T-cell (primary cell): ENCODE data around the gene TSPEAR. TPM values are rescaled to one million over a fixed set of nuclear protein-coding genes. Genes with fewer than 3 reads are reported as not detected.

Experiments
- ATAC-seq, 4 experiments: fragments of 200-7000 bp in 3 of 4; fragments of 150-1000 bp in 1 of 4; cut with Tn5 transposase; replicated peaks in 1 of 4; 1 replicate in 3 of 4; 2 replicates in 1 of 4; pipeline ENCODE4 v1.10.0; 2021; ENCODE audit warnings: moderate library complexity in 3 of 4, mild to moderate bottlenecking in 2 of 4, moderate number of reproducible peaks in 1 of 4
- CTCF ChIA-PET, 2 donors: fragments of 300-600 bp; sonication (Branson Sonifier 250); formaldehyde crosslinking; loops; one replicate each; lab custom pipeline; 2022; ENCODE audit warnings: antibody characterized with exemption in 2 of 2; lab: Charles Lee
- POLR2A ChIA-PET, 2 donors: fragments of 300-600 bp; sonication (Branson Sonifier 250); formaldehyde crosslinking; loops; one replicate each; lab custom pipeline; 2022; ENCODE audit warnings: antibody characterized with exemption in 2 of 2; lab: Charles Lee
- DNase-seq, 35 experiments: peaks; one replicate each; pipeline versions ENCODE4 v3.0.0 to v3.0.0-alpha.2; 2013 to 2023
- H3K27ac ChIP-seq: one replicate; pipeline ENCODE4 v1.5.1; 2013; ENCODE audit warnings: low read length
- H3K27me3 ChIP-seq, 2 experiments: replicated peaks in 1 of 2; 1 replicate in 1 of 2; 2 replicates in 1 of 2; pipeline versions ENCODE4 v1.6.1 to v1.7.0; 2013; ENCODE audit warnings: low read length in 1 of 2, mixed read lengths in 1 of 2; ENCODE audit not compliant: control insufficient read depth in 2 of 2, insufficient read depth in 2 of 2; ENCODE audit errors: extremely low read depth in 1 of 2
- H3K36me3 ChIP-seq, 2 donors: 1 replicate in 1 of 2; 2 replicates in 1 of 2; pipeline versions ENCODE4 v1.6.1 to v1.7.0; 2013; ENCODE audit warnings: low read length in 1 of 2; ENCODE audit not compliant: control insufficient read depth in 2 of 2, insufficient read depth in 1 of 2; ENCODE audit errors: extremely low read depth in 1 of 2
- H3K4me1 ChIP-seq, 2 experiments: 1 replicate in 1 of 2; 2 replicates in 1 of 2; pipeline versions ENCODE4 v1.6.1 to v1.7.0; 2013; ENCODE audit warnings: low read length in 2 of 2, mixed read lengths in 1 of 2; ENCODE audit not compliant: insufficient read depth in 2 of 2, control insufficient read depth in 1 of 2; ENCODE audit errors: extremely low read depth in 1 of 2
- H3K4me3 ChIP-seq, 2 donors: 1 replicate in 1 of 2; 2 replicates in 1 of 2; pipeline versions ENCODE4 v1.5.1 to v1.7.0; 2013; ENCODE audit warnings: mild to moderate bottlenecking in 2 of 2, low read length in 1 of 2, moderate library complexity in 1 of 2; ENCODE audit not compliant: control insufficient read depth in 1 of 2; ENCODE audit errors: extremely low read depth in 1 of 2
- H3K9me3 ChIP-seq: 2 replicates; pipeline ENCODE4 v1.7.0; 2013
- H3K27ac Mint-ChIP-seq, 2 donors: one replicate each; pipeline ENCODE4 v1.8.0; 2020 to 2021; ENCODE audit warnings: mild to moderate bottlenecking in 2 of 2, mixed read lengths in 2 of 2
- H3K27me3 Mint-ChIP-seq, 2 donors: one replicate each; pipeline ENCODE4 v1.8.0; 2021 to 2022; ENCODE audit warnings: mixed read lengths in 2 of 2
- H3K36me3 Mint-ChIP-seq: one replicate; pipeline ENCODE4 v1.8.0; 2021; ENCODE audit warnings: mixed read lengths
- H3K4me1 Mint-ChIP-seq, 3 donors: one replicate each; pipeline ENCODE4 v1.8.0; 2020 to 2022; ENCODE audit warnings: mixed read lengths in 3 of 3, mild to moderate bottlenecking in 1 of 3
- H3K4me3 Mint-ChIP-seq, 3 donors: one replicate each; pipeline ENCODE4 v1.8.0; 2020 to 2022; ENCODE audit warnings: mild to moderate bottlenecking in 3 of 3, mixed read lengths in 3 of 3, moderate library complexity in 3 of 3
- H3K9me3 Mint-ChIP-seq, 3 donors: one replicate each; pipeline ENCODE4 v1.8.0; 2020 to 2022; ENCODE audit warnings: mixed read lengths in 3 of 3
- WGBS: methylation state at CpG from one replicate; pipeline ENCODE4 v1.1.5; 2013; ENCODE audit warnings: missing lambda C conversion rate; ENCODE audit not compliant: insufficient coverage; 5-methylcytosine and 5-hydroxymethylcytosine counted together
- total RNA-seq, 35 experiments: library from RNA in 6 of 35; stranded (reverse) in 6 of 35; fragments of 120-200 nt in 1 of 35; gene quantifications; one replicate each; pipeline versions ENCODE4 v1.2.1 to v1.2.4 and lab custom pipeline; 2013 to 2026

Gene TSPEAR
- total RNA-seq, 5 donors from 2014 or later (not counting 1 experiment from before 2014, with no cell fraction given): not detected

GRCh38 chr21:44710294-44710665 lies 1.1 kb downstream of the TSPEAR start:
- Mint-ChIP-seq H3K36me3 (peaks cover 5% of the 10 kb centered on the region), H3K27me3 (peaks cover 53 to 87% of the 10 kb centered on the region in 2 donors), H3K27ac (no peak overlapping the region), H3K9me3 (peaks cover 0 to 4% (median 4%) of the 10 kb centered on the region in 3 donors), H3K4me1 (peaks cover 32 to 46% (median 32%) of the 10 kb centered on the region in 3 donors), H3K4me3 (peak overlapping the region; percentile 15 to 71 (median 37))
- Histone ChIP-seq H3K4me1 (peaks cover 0 to 58% of the 10 kb centered on the region in 2 experiments), H3K27me3 (peaks cover 17 to 93% of the 10 kb centered on the region in 2 experiments), H3K27ac (no peak overlapping the region), H3K4me3 (no peak overlapping the region), H3K9me3 (no peaks in the 10 kb centered on the region), H3K36me3 (no peaks in the 10 kb centered on the region)
- POLR2A ChIA-PET: no interaction called here
- WGBS: 13% methylated on average over 7 of the region's 17 CpGs
- DNase-seq: peak in 1 of 35 experiments; percentile 19
- ATAC-seq: peak in 1 of 4 experiments; percentile 19
- CTCF ChIA-PET: interaction anchor here in 1 of 2 donors (0.8 to 1.0 kb wide), 2 partner anchors 32 to 200 kb away, joined by 3 read pairs; no protein-coding TSS in a partner anchor

GRCh38 chr21:44709426-44710293 lies 1.7 kb downstream of the TSPEAR start:
- peak overlapping the region in 1 of 2 donors; percentile 19 for H3K4me3 ChIP-seq
- peaks cover 0 to 58% of the 10 kb centered on the region in 2 experiments for H3K4me1 ChIP-seq
- no peaks in the 10 kb centered on the region for H3K9me3 ChIP-seq
- Mint-ChIP-seq H3K9me3 (peaks cover 0 to 8% (median 6%) of the 10 kb centered on the region in 3 donors), H3K27ac (no peak overlapping the region), H3K4me1 (peaks cover 27 to 41% (median 27%) of the 10 kb centered on the region in 3 donors), H3K36me3 (peaks cover 8% of the 10 kb centered on the region), H3K4me3 (peak overlapping the region; percentile 15 to 71 (median 37)), H3K27me3 (peaks cover 56 to 88% of the 10 kb centered on the region in 2 donors)
- DNase-seq (peak in 9 of 35 experiments; percentile 10 to 46 (median 21)), ATAC-seq (peak; percentile 46 to 68 (median 56))
- peaks cover 14 to 92% of the 10 kb centered on the region in 2 experiments for H3K27me3 ChIP-seq
- ChIA-PET POLR2A (no interaction called here), CTCF (interaction anchor here in 1 of 2 donors (0.8 to 1.0 kb wide), 2 partner anchors 33 to 199 kb away, joined by 3 read pairs; no protein-coding TSS in a partner anchor)
- no peaks in the 10 kb centered on the region for H3K36me3 ChIP-seq
- WGBS: 7% methylated on average over 42 of the region's 45 CpGs
- H3K27ac ChIP-seq: no peak overlapping the region

GRCh38 chr21:44708866-44709425 lies 2.4 kb downstream of the TSPEAR start:
- H3K36me3 Mint-ChIP-seq: peaks cover 8% of the 10 kb centered on the region
- peaks cover 26 to 40% (median 27%) of the 10 kb centered on the region in 3 donors for H3K4me1 Mint-ChIP-seq
- ChIA-PET POLR2A (no interaction called here), CTCF (interaction anchor here in 1 of 2 donors (1.0 kb wide), 1 partner anchor 34 kb away, joined by 3 read pairs; no protein-coding TSS in a partner anchor)
- H3K27me3 Mint-ChIP-seq: peaks cover 55 to 88% of the 10 kb centered on the region in 2 donors
- Histone ChIP-seq H3K36me3 (no peaks in the 10 kb centered on the region), H3K4me3 (peak overlapping the region in 1 of 2 donors; percentile 19), H3K4me1 (peaks cover 0 to 58% of the 10 kb centered on the region in 2 experiments), H3K9me3 (no peaks in the 10 kb centered on the region), H3K27me3 (peaks cover 14 to 94% of the 10 kb centered on the region in 2 experiments), H3K27ac (no peak overlapping the region)
- DNase-seq (peak in 1 of 35 experiments; percentile 12), ATAC-seq (no peak)
- H3K9me3 Mint-ChIP-seq: peaks cover 0 to 8% (median 6%) of the 10 kb centered on the region in 3 donors
- peak overlapping the region in 2 of 3 donors; percentile 37 to 71 for H3K4me3 Mint-ChIP-seq
- 5% methylated on average over 10 of the region's 25 CpGs for WGBS
- H3K27ac Mint-ChIP-seq: no peak overlapping the region

- ChIA-PET CTCF (no interaction called here), POLR2A (no interaction called here)
- peaks cover 0 to 58% of the 10 kb centered on the region in 2 experiments for H3K4me1 ChIP-seq
- no peak overlapping the region for H3K27ac Mint-ChIP-seq
- H3K4me3 ChIP-seq: no peak overlapping the region
- no peaks in the 10 kb centered on the region for H3K9me3 ChIP-seq
- peak overlapping the region in 1 of 3 donors; percentile 71 for H3K4me3 Mint-ChIP-seq
- peaks cover 12 to 94% of the 10 kb centered on the region in 2 experiments for H3K27me3 ChIP-seq
- 5% methylated on average over 12 of the region's 13 CpGs for WGBS
- no peak overlapping the region for H3K27ac ChIP-seq
- H3K27me3 Mint-ChIP-seq: peaks cover 50 to 86% of the 10 kb centered on the region in 2 donors
- H3K36me3 Mint-ChIP-seq: peaks cover 8% of the 10 kb centered on the region
- ATAC-seq (no peak), DNase-seq (peak in 1 of 35 experiments; percentile 18)
- H3K36me3 ChIP-seq: no peaks in the 10 kb centered on the region
- H3K4me1 Mint-ChIP-seq: peaks cover 26 to 40% (median 27%) of the 10 kb centered on the region in 3 donors
- H3K9me3 Mint-ChIP-seq: peaks cover 0 to 8% (median 6%) of the 10 kb centered on the region in 3 donors
Observed at GRCh38 chr21:44708213-44708865, 3.0 kb downstream of the TSPEAR start.

GRCh38 chr21:44706706-44707581 lies 4.4 kb downstream of the TSPEAR start:
- H3K27ac Mint-ChIP-seq: no peak overlapping the region
- Histone ChIP-seq H3K27ac (no peak overlapping the region), H3K9me3 (no peaks in the 10 kb centered on the region), H3K36me3 (no peaks in the 10 kb centered on the region), H3K27me3 (peaks cover 12 to 94% of the 10 kb centered on the region in 2 experiments), H3K4me3 (peak overlapping the region in 1 of 2 donors; percentile 38), H3K4me1 (peaks cover 0 to 52% of the 10 kb centered on the region in 2 experiments)
- peaks cover 50 to 87% of the 10 kb centered on the region in 2 donors for H3K27me3 Mint-ChIP-seq
- peak overlapping the region in 1 of 3 donors; percentile 23 for H3K4me3 Mint-ChIP-seq
- peaks cover 0 to 8% (median 6%) of the 10 kb centered on the region in 3 donors for H3K9me3 Mint-ChIP-seq
- H3K4me1 Mint-ChIP-seq: peaks cover 26 to 38% (median 27%) of the 10 kb centered on the region in 3 donors
- ATAC-seq (no peak), DNase-seq (peak in 1 of 35 experiments; percentile 16)
- H3K36me3 Mint-ChIP-seq: peaks cover 8% of the 10 kb centered on the region
- CTCF ChIA-PET: no interaction called here
- WGBS: 9% methylated on average over 15 of the region's 46 CpGs
- POLR2A ChIA-PET: no interaction called here
